ENCODE measurements around the gene DGKZ.

The DGKZ gene

DNA sequence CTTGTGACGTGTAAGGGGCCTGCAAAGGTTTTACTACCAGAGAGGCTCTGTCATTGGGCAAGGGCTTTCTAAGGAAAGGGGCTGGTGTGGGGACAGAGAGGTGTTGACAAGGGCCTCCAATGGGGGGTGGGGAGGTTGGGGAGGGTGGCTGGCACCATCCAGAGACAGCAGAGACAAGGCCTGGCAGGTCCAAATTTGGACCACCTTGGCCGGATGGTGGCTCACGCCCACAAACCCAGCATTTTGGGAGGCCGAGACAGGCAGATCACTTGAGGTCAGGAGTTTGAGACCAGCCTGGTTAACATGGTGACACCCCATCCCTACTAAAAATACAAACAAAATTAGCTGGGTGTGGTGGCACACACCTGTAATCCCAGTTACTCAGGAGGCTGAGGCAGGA is 46.5 kb downstream of the DGKZ start:
- DNase-seq (ENCODE audit: low spot score): no peak

DNA sequence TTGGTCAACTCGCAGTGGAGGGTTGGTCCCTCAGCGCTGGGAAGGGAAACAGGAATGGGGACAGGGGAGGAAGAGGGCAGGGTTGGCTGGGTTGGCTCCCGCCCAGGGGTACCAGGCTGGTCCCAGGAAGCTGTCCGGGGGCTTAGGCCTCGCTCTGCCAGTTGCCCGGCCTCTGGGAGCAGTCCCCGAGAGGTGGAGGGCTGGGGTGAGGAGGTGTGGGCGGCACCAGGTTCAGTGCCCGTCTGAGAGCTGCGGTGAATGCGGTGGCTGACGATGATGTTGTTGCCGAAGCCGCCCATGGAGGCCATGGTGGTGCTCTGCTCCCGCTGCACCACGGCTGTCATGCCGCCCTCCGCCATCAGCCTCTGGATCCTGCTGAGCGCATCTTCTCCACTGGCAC is 50.3 kb downstream of the DGKZ start:
- no peak for DNase-seq (ENCODE audit: low spot score)

DNA sequence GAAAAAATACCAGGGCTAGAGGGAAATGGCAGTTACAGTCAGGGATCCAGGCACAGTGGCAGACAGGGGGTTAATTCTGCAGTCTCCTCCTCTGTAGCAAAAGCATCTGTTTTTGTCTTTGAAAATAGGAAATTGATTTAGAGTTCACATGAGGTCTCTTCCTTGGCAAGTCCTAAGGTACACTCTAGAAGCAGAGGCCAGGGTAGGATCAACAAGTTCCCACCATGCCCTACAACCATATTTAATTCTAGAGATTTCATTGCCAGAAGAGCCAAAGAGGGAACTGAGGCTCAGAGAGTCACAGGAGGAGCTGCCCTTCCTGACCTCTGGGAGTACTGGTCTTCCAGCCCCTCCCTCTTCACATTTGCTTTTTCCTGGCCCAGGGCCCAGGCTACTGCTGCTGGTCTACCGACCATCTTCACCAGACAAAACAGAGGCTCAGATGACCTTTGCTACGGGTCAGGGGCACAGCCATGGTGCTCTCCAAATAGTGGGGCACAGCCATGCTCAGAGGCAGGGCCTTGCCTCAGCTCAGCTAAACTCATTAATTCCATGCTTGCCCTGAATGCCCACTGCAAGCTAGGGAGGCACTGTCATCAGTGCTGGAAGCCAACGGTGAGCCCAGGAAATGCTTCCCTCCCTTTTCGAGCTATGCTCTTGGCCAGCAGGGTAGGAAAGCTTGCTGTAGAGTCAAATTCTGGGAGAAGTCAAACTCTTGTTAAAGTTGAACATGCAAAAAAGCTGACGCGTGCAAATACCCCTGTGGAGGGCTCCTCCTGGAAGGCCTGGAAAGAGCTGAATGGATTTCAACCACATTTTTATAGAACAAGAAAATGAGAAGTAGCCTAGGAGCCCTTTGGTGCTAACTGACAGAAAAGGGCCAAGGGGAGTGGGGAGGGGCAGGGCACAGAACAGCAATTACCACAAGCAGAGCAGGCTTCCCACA is 56.0 kb downstream of the DGKZ start:
- no peak for DNase-seq (ENCODE audit: low spot score)

DNA sequence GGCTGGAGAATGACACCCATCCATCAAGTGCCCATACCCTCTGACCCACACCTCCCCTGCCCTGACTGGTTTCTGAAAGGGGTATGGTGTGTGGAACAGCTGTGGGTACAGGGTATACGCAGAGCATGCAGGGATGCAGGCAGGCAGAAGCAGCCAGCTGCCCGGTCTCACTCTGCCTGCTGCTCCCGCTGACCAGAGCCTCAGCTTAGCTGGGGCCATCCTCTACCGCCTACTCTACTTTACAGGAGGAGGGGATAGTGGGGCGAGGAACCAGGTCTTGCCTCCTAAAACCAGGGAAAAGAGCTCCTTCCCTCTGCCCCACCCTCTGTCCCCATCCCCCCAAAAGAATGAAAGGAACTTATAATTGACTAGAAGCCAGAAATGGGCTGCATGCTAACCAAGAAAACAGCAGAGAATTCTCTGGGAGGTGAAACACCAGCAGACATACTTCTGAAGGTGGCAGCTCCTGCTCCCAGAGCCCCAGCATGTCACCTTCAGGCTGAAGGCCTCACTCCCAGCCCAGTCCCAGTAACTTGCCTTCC is 57.3 kb downstream of the DGKZ start:
- DNase-seq (ENCODE audit: low spot score): no peak

DNA sequence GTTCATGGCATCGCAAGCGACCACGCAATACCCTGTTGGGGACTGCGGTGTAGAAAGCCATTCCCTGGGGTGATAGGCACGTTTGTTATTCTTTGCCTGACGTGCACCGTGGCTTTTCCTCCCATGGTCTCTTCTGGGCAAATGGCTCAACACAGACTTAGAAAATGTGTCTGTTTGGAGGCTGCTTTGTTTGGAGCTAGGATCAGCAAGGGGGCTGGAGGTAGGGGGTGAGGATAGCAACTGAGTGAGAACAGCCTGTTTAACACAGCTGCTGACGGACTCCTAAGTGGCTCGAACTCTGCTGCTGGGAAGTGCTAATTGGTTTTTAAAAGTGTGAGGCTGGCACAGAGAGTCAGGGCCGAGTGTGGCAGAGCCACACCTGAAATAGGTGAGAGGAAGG is 60.4 kb downstream of the DGKZ start:
- DNase-seq (ENCODE audit: low spot score): no peak

DNA sequence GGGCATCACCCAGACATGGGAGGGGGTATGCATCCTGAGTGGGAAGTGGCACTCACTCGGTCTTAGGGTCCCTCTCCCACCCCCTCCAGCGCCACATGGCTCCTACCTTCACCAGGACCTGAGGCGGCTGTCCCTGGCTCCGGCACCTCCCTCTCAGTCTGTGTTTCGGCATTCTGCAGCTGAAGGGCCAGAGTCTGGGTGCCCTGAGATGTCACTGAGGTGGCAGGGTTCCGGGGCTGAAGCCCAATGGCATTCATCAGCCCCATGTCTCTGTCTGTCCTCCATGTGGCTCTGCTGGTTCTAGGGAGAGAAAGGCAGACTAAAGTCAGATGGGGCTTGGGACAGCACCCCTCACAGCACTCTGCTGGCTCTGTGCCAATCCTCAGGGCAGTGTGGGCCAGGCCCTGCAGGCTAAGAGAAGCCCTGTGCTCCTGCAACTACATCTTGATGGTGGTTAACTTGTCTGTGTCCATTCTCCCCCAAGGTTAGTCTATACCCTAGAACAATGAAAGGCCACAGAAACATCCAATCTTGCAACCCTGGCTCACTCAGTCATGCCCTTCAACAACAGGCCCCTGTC is 61.2 kb downstream of the DGKZ start:
- no peak for DNase-seq (ENCODE audit: low spot score)

DNA sequence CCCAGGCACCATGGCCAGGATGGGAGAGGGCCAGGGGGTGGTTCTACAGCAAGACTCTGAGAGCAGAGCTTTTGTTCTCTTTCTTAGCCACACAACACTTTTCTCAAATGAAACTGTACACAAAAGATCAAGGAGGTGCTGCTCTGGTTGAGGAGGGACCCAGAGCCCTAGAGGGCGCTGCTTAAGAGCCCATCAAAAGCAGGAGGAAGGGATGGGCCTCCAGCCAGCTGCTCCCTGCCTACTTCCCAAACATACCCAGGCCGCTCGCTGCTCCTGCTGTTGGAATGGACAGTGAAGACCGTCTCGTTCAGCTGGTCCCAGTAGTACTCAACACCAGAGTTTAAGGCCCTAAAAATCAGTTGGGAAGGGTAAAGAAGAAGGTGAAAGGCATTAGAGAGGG is 62.8 kb downstream of the DGKZ start:
- DNase-seq (ENCODE audit: low spot score): no peak

DNA sequence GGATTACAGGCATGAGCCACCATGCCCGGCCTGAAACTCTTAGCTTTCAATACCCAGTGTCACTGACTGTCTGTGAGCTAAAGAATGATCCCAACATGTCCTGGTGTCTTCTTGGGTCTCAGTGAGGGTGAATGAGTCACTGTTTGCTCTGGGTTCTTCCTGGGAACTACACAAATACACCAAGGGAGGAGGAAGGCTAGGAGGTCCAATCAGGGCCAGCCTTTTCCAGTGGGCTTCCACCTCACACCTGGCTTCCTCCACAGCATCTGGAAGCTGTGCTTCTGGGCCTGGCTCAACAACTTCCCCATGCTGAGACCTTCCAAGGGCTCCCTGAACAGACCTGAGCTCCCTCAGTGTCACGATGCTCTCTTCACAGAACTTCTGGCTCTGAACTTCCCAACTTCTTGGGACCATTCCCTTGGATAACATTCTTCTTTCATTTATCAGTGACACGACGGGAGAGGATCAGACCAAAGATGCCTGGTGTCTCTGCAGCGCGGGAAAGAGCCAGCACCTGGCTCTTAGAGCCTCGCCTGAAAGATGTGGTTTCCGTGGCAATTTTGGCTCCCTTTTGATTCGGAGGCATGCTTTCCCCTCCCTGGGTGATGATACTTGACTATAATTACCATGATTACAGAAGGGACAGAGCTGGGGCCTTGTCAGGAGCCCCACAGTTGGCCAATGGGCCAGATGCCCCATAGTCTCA is 66.7 kb downstream of the DGKZ start:
- DNase-seq (ENCODE audit: low spot score): no peak

DNA sequence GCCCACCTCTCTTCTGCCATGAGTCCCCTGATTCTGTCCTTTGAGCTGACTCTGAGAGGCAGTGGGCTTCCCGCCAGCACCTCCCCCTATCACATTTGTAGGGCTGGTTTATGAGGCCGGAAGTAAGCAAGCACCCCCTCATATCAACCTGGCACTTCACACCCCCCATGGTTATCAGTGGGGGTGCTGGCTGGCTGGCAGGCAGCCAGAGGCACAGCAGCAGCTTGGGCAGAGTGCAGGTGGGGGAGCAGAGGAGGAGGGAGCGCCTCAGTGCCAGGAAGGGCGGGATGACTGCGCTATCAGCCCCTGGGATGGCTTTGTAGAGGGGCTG is 67.2 kb downstream of the DGKZ start:
- no peak for DNase-seq (ENCODE audit: low spot score)

DNA sequence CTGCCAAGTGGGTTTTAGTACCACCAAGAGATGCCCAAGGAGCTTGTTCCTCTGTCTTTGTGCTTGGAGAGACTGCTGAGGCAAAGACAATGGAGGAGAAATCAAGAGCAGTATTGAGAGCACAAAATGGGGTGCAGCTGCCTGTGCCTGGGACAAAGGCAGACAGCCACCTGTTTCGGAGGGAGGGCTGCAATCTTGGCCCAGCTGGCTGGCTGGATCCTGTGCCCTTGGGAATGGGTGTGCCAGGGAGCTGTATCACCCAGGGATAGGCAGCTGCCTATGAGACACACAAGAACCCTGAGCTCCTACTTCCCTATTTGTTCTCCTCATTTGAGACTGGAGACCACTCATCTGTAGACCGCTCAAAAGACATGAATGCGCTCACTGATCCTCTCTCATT is 67.6 kb downstream of the DGKZ start:
- no peak for DNase-seq (ENCODE audit: low spot score)

DNA sequence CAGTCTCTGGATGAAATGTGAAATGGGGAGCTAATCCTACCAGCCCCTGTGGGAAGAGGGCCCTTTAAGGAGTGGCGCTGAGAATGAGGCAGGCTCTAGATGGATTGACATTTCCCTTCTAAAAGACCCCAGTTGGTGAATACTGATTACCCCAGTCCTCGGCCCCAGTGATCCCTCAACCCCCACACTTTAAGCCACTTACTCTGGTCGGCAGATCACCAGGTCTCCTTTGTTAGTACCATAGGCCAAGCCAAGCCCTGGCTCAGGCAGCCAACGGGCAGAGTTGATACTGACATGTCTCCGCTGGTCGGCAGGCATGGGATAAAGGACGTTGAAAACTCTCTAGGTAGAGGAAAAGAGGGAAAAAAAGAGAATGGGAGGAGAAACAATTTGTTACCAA is 70.4 kb downstream of the DGKZ start:
- no peak for DNase-seq (ENCODE audit: low spot score)

DNA sequence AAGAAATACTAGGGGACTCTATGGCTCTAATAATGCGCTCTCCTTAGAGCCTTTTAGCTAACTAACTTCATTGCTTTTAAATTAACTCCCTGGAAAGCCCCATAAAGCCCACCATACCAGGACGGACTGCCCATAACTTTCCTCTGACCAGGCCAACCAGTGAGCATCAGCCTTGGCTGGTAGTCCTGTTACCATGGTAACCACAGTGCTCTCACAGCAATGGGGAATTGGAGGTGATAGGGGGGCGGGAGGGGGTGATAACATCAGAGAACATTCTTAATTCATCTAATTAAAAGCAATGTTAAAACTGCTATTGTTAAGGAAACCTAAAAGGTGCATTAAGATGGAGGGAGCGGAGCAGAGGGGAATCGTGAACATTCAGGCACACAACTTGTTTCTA is 71.5 kb downstream of the DGKZ start:
- DNase-seq (ENCODE audit: low spot score): no peak

DNA sequence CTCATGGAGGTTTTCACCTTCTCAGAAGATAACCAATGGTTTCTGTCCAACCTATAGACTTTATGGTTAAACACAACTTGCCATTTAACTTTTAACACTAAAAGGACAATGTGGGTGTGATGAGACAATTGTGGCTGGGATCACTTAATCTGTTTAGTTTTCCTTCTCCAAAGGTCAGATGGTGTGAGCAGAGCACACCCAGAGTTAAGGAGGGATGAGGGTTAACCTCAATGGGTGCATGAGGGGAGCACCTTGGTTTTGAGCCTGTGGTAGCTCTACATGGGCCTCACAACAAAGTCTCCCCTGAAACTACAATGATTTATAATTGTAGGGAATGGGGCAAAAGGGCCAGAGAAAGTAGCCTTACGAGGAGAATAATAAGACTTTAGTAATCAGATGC is 73.2 kb downstream of the DGKZ start:
- no peak for DNase-seq (ENCODE audit: low spot score)

DNA sequence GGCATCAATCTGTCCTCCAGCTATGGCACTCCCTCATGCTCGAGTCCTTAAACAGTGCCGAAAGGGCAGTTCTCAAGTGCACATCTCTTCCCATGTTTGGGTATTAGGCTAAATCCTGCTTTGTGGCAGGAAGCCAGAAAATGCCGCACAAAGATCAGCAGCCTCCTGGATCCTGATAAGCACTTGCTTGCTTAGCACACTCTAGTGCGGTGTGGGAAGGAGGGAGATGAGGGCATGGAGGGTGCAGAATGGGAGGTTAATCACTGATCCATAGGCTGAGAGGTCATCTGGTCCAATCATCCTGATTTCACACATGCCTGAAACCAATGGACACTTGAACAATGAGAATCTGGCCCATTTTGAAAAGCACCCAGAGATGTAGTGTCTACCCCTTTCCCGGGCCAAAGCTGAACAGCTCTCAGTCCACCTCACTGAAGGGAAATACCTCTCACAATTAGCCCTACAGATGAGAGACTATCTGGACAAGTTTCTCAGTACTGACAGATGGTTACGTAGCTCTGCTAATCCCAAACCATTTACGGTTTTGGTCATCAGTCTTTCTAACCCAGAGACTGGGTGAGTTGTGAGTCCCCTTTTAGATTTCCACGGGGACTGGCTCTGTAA is 74.1 kb downstream of the DGKZ start:
- DNase-seq (ENCODE audit: low spot score): no peak

DNA sequence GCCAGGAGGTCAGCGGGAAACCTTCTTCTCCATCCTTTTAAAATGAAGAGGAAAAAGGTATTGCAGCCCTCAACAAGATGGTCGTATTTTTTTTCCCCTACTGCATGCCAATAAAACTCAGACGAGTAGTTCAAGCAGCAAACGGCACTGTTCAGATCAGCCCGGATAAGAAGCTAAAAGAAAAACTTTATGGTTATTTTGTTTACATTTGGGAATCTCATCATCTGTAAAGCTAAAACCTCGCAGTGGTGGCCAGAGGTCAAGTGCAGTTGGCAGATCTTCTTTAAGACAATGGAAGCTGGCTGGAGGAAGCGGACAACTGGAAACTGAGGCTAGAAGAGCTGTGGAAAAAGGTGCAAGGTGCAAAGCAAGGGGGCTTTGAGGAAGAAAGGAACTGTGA is 75.3 kb downstream of the DGKZ start:
- no peak for DNase-seq (ENCODE audit: low spot score)

DNA sequence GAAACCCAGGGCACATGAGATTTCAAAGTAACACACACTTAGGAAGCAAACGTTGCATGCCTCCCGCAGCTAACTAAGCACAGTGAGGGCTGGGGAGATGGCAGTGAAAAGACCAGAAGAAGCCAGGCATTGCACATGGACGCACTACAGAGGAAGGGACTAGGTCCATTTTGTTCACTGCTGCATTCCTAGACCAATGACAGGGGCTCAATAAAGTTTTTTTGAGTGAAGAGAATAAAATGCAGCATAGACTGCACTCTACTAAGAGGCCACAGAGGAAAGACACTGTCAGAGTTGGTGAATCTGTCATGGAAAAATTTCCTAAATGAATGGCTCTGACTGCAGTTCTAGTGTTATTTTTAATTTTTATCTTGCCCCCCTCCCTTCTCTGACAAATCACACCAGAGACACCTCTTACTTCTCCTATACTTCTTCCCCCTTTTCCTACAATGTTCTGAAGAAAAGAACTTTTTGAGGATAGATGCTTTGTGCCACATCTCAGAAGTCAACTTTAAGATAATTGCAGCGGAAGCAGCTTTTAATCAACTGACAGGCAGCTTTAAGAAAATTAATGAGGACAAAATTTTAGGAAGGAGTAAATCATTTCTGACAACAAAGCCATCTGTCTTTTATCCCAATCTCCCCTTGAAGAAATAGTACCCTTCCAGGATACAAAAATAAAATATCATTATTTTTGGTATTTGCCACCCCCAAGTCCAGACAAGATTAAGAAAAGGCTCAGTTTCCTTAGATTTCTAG is 79.1 kb downstream of the DGKZ start:
- DNase-seq (ENCODE audit: low spot score): no peak

DNA sequence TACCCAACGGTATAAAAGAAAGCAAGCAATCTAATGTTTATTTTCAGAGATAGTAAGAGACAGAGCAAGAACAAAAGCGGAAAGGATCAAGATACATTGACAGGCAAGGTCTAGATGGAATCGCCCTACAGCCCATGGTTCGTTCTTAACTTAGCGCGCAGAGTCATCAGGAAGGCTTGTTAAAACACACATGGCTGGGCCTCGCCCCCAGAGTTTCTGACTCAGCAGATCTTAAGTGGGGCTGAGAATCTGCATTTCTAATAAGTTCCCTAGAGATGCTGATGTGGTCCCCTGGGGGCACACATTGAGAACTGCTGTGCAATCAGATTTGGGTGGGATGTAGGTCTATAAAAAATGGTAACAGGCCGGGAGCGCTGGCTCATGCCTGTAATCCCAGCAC is 80.1 kb downstream of the DGKZ start:
- no peak for DNase-seq (ENCODE audit: low spot score)

DNA sequence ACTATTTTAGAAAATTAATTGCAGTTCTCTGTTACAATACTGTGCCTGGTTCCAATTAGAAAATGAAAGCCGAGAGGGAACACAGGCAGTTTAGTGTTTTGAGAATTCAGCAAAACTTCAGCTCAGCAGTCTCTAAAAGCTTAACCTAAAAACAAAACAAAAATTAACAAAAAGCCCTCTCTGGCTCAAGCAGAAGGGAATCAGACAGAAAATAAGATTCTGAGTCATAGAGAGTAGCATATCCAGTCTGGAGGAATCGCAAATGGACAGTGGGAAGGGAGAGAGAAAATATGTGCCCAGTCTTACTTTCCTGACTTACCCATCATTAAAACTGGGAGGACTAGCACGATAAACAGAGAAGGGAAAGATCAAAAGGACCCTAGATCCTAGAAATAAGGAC is 82.5 kb downstream of the DGKZ start:
- no peak for DNase-seq (ENCODE audit: low spot score)
